ENCODE results near the gene THADA. TPM values are rescaled to one million over a fixed set of nuclear protein-coding genes. Genes with fewer than 3 reads are reported as not detected.

Gene THADA
- total RNA-seq, 6 donors from 2014 or later, result 23.6 to 57.5 (median 37.3) TPM

GRCh38 chr2:43194121-43194869 lies 401.5 kb downstream of the THADA start:
- TF ChIP-seq POLR2A (IDR thresholded peaks at IDR 0.05) (no peak), CTCF (IDR thresholded peaks at IDR 0.05) (no peak), EP300 (IDR thresholded peaks at IDR 0.05) (no peak), POLR2AphosphoS5 (IDR thresholded peaks at IDR 0.05) (no peak)
- Histone ChIP-seq H3K4me3 (no peak overlapping the region), H3K36me3 (no peaks in the 10 kb centered on the region), H3K27ac (peak overlapping the region; percentile 31 to 76 (median 54)), H3K9me3 (no peaks in the 10 kb centered on the region), H3K4me1 (peaks cover 8 to 25% (median 22%) of the 10 kb centered on the region in 4 donors), H3K27me3 (no peaks in the 10 kb centered on the region)
- DNase-seq (peak in 1 of 2 donors; percentile 71), ATAC-seq (ENCODE audit: low FRiP score in 2 of 2) (peak; percentile 43 to 81)
- 63 to 64% methylated on average over 13 of the region's 13 CpGs for WGBS, 2 donors

- no peak for ATAC-seq (ENCODE audit: low FRiP score in 2 of 2)
- H3K27ac ChIP-seq, result peak overlapping the region; percentile 31 to 76 (median 54)
Measured at GRCh38 chr2:43193652-43194120, 402.2 kb downstream of the THADA start.

GRCh38 chr2:43192744-43193651 lies 402.8 kb downstream of the THADA start:
- TF ChIP-seq POLR2AphosphoS5 (IDR thresholded peaks at IDR 0.05), result no peak
- no peak for TF ChIP-seq EP300 (IDR thresholded peaks at IDR 0.05)
- TF ChIP-seq POLR2A (IDR thresholded peaks at IDR 0.05), result no peak
- TF ChIP-seq CTCF (IDR thresholded peaks at IDR 0.05), result no peak
- H3K27ac ChIP-seq, result peak overlapping the region in 2 of 4 donors; percentile 62 to 65
- DNase-seq, result no peak

More at GRCh38 chr2:43193652-43194120, 402.2 kb downstream of the THADA start:
- TF ChIP-seq CTCF (IDR thresholded peaks at IDR 0.05) (no peak), POLR2A (IDR thresholded peaks at IDR 0.05) (no peak), POLR2AphosphoS5 (IDR thresholded peaks at IDR 0.05) (no peak), EP300 (IDR thresholded peaks at IDR 0.05) (no peak)
- Histone ChIP-seq H3K9me3 (no peaks in the 10 kb centered on the region), H3K4me3 (no peak overlapping the region), H3K27me3 (no peaks in the 10 kb centered on the region), H3K4me1 (peaks cover 8 to 25% (median 22%) of the 10 kb centered on the region in 4 donors), H3K36me3 (no peaks in the 10 kb centered on the region)
- 39 to 60% methylated on average over 4 of the region's 4 CpGs for WGBS, 2 donors
- DNase-seq, result no peak

GRCh38 chr2:43191947-43192516 lies 403.8 kb downstream of the THADA start:
- Histone ChIP-seq H3K36me3 (no peaks in the 10 kb centered on the region), H3K27me3 (no peaks in the 10 kb centered on the region), H3K27ac (no peak overlapping the region), H3K4me3 (no peak overlapping the region), H3K9me3 (no peaks in the 10 kb centered on the region), H3K4me1 (peaks cover 8 to 27% (median 24%) of the 10 kb centered on the region in 4 donors)
- ATAC-seq (ENCODE audit: low FRiP score in 2 of 2) (no peak), DNase-seq (no peak)
- WGBS, 2 donors, result 79 to 83% methylated on average over 2 to 3 of the region's 3 CpGs
- TF ChIP-seq POLR2A (IDR thresholded peaks at IDR 0.05) (no peak), EP300 (IDR thresholded peaks at IDR 0.05) (no peak), POLR2AphosphoS5 (IDR thresholded peaks at IDR 0.05) (no peak), CTCF (IDR thresholded peaks at IDR 0.05) (no peak)

More at GRCh38 chr2:43192744-43193651, 402.8 kb downstream of the THADA start:
- Histone ChIP-seq H3K4me3 (no peak overlapping the region), H3K4me1 (peaks cover 8 to 25% (median 22%) of the 10 kb centered on the region in 4 donors), H3K27me3 (no peaks in the 10 kb centered on the region), H3K9me3 (no peaks in the 10 kb centered on the region), H3K36me3 (no peaks in the 10 kb centered on the region)
- no peak for ATAC-seq (ENCODE audit: low FRiP score in 2 of 2)
- WGBS, 2 donors, result 85 to 86% methylated on average over 9 to 12 of the region's 12 CpGs

All from upper lobe of left lung (tissue), 6 donors.